Lung (tissue), 12 donors: Measurements from ENCODE around the gene CST7. TPM values are rescaled to one million over a fixed set of nuclear protein-coding genes. Genes with fewer than 3 reads are reported as not detected.

Experiments
- ATAC-seq: fragments of 200-7000 bp; cut with Tn5 transposase; one replicate; pipeline ENCODE4 v1.9.1; 2020; ENCODE audit warnings: moderate number of reproducible peaks; ENCODE audit not compliant: insufficient read depth, low FRiP score
- DNase-seq, 3 donors: peaks; one replicate each; pipeline ENCODE4 v3.0.0-alpha.2; 2013 to 2017
- H3K27ac ChIP-seq, 2 donors: one replicate each; pipeline ENCODE4 v1.5.1; 2013; ENCODE audit warnings: mild to moderate bottlenecking in 2 of 2, moderate library complexity in 2 of 2, control low read depth in 1 of 2, inconsistent platforms in 1 of 2, low read depth in 1 of 2, low read length in 1 of 2
- H3K27me3 ChIP-seq, 3 donors: one replicate each; pipeline ENCODE4 v1.5.1; 2013; ENCODE audit warnings: low read length in 2 of 3; ENCODE audit not compliant: control insufficient read depth in 3 of 3, insufficient read depth in 3 of 3
- H3K36me3 ChIP-seq, 4 donors: one replicate each; pipeline ENCODE4 v1.5.1; 2013; ENCODE audit warnings: low read length in 4 of 4, mild to moderate bottlenecking in 1 of 4, moderate library complexity in 1 of 4; ENCODE audit not compliant: control insufficient read depth in 4 of 4, insufficient read depth in 4 of 4
- H3K4me1 ChIP-seq, 5 donors: one replicate each; pipeline ENCODE4 v1.5.1; 2013; ENCODE audit warnings: low read length in 5 of 5, mild to moderate bottlenecking in 2 of 5, moderate library complexity in 1 of 5; ENCODE audit not compliant: control insufficient read depth in 5 of 5, insufficient read depth in 5 of 5
- H3K4me3 ChIP-seq: one replicate; pipeline ENCODE4 v1.5.1; 2013; ENCODE audit warnings: mild to moderate bottlenecking, control low read depth, moderate library complexity
- H3K9ac ChIP-seq, 2 donors: one replicate each; pipeline ENCODE4 v1.5.1; 2013; ENCODE audit warnings: low read length in 2 of 2, control low read depth in 1 of 2; ENCODE audit not compliant: insufficient read depth in 1 of 2
- H3K9me3 ChIP-seq, 4 donors: one replicate each; pipeline ENCODE4 v1.5.1; 2013; ENCODE audit warnings: low read length in 3 of 4, mild to moderate bottlenecking in 1 of 4, moderate library complexity in 1 of 4; ENCODE audit not compliant: control insufficient read depth in 4 of 4, insufficient read depth in 3 of 4
- CTCF ChIP-seq: IDR thresholded peaks from 2 replicates; pipeline ENCODE4 v1.5.1; 2012; ENCODE audit warnings: mild to moderate bottlenecking; ENCODE audit errors: control extremely low read depth, extremely low read depth
- WGBS, 2 donors: extraction: QIAGEN DNeasy Blood & Tissue Kit; methylation state at CpG; one replicate each; pipeline ENCODE4 v1.1.7; 2013; 5-methylcytosine and 5-hydroxymethylcytosine counted together
- polyA plus RNA-seq, 2 donors: library from polyadenylated mRNA; stranded (reverse); fragments of 200-250 nt; gene quantifications; one replicate each; pipeline ENCODE4 v1.2.1, GENCODE V29; 2013
- total RNA-seq, 2 donors: library from RNA; depleted of rRNA in 1 of 2; stranded (reverse); fragments of >200 nt in 1 of 2; gene quantifications; one replicate each; pipeline ENCODE4 v1.2.1, GENCODE V29; 2014 to 2021
- donor health status: control.
- donor health status: control.
- donor health status: Bipolar disorder and iron deficiency.
- donor health status: healthy.
- donor health status: DM: yes; HTN: yes; CAD: no.

Gene CST7
- total and polyA plus RNA-seq, 4 donors: 4.7 to 119 (median 8.4) TPM

GRCh38 chr20:24953621-24954133, 4.6 kb downstream of the CST7 start:
- WGBS, 2 donors: 82 to 87% methylated on average over 16 of the region's 16 CpGs
- TF ChIP-seq CTCF: no peak
- Histone ChIP-seq H3K4me1 (no peaks in the 10 kb centered on the region), H3K27me3 (no peaks in the 10 kb centered on the region), H3K27ac (no peak overlapping the region), H3K9ac (no peak overlapping the region), H3K4me3 (no peak overlapping the region), H3K36me3 (peaks cover 0 to 27% (median 2%) of the 10 kb centered on the region in 4 donors), H3K9me3 (no peaks in the 10 kb centered on the region)
- peak in 1 of 3 donors; percentile 6 for DNase-seq
- ATAC-seq: no peak

DNA sequence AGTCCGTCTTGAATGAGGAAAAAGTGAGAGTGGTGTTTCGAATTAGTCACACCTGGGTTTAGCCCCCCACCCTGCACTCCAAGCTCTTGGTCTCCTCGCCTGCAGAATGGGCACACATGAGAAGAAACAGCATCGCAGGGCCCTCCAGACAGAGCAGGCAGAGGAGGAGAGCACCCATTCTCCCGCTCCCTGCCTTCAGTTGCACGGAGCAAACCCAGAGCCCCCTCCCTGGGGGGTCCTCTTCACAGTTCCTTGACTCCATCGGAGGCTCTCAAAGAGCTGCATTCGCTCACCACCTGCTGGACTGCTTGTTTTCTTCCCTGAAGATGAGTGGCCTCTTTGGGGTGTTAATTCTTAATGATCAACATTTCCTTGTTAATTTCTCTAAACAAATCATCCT, 5.1 kb downstream of the CST7 start:
- DNase-seq (peak in 1 of 3 donors; percentile 7), ATAC-seq (no peak)
- Histone ChIP-seq H3K9me3 (no peaks in the 10 kb centered on the region), H3K9ac (no peak overlapping the region), H3K36me3 (peaks cover 0 to 32% (median 2%) of the 10 kb centered on the region in 4 donors), H3K27ac (no peak overlapping the region), H3K27me3 (no peaks in the 10 kb centered on the region), H3K4me1 (no peaks in the 10 kb centered on the region), H3K4me3 (no peak overlapping the region)
- WGBS, 2 donors: 77 to 80% methylated on average over 8 of the region's 8 CpGs
- no peak for TF ChIP-seq CTCF

DNA sequence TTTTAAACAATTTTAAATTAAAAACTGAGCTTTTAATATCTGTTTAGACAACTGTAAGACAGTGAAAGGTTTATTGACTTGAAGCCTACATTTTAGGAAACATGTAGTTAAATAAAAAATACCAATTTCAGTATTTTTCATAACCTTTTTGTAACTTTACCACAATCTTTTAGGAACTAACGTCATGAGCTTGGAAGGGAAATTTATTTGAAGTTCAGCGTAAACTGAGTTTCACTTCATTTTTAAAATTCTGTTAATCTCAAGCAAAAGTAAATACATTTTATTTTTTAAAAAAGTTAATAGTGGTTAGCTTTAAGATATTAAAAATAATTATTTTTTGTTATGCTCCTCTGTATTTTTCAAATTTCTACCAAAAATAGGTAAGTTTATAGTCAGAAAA, 5.5 kb downstream of the CST7 start:
- no peak for ATAC-seq
- Histone ChIP-seq H3K27me3 (no peaks in the 10 kb centered on the region), H3K27ac (no peak overlapping the region), H3K4me3 (no peak overlapping the region), H3K9me3 (no peaks in the 10 kb centered on the region), H3K36me3 (peaks cover 0 to 35% (median 2%) of the 10 kb centered on the region in 4 donors), H3K9ac (no peak overlapping the region), H3K4me1 (no peaks in the 10 kb centered on the region)
- 41 to 73% methylated on average over 2 of the region's 2 CpGs for WGBS, 2 donors
- TF ChIP-seq CTCF: no peak
- no peak for DNase-seq

DNA sequence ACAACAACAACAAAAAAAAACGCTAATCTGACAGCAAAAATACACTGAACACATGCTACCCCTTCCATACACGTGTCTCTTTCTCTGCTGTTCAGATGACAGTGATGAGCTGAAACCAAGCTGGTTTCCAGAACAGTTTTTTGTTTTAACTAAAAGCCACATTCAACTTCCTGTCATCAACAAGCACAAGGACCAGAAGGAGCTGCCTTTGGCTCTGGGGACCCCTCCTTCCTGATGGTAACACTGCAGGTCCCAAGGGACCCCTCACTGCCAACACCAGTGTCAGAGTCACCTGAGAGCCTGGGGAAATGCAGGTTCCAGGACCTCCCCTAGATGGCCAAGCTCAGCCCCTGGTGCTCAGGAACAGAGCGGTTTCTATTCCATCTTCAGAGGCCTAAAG, 6.0 kb downstream of the CST7 start:
- Histone ChIP-seq H3K9ac (no peak overlapping the region), H3K9me3 (no peaks in the 10 kb centered on the region), H3K27ac (no peak overlapping the region), H3K27me3 (no peaks in the 10 kb centered on the region), H3K4me1 (no peaks in the 10 kb centered on the region), H3K36me3 (peaks cover 0 to 40% (median 2%) of the 10 kb centered on the region in 4 donors), H3K4me3 (no peak overlapping the region)
- DNase-seq (peak in 2 of 3 donors; percentile 4 to 7), ATAC-seq (no peak)
- TF ChIP-seq CTCF: no peak
- WGBS, 2 donors: 58 to 65% methylated on average over 3 of the region's 3 CpGs
